Sigmoid colon (tissue), 4 donors: ENCODE data around the gene PDZD8.

ENCODE experiments used
- CTCF ChIP-seq, 4 experiments: fragments of 450-650 bp in 3 of 4; fragments of 200-600 bp in 1 of 4; IDR thresholded peaks; one replicate each; pipeline ENCODE4 v1.5.1; 2016 to 2019; ENCODE audit warnings: antibody characterized with exemption in 4 of 4, mild to moderate bottlenecking in 3 of 4, moderate library complexity in 2 of 4
- EP300 ChIP-seq, 4 donors: sonication (generic); formaldehyde crosslinking; IDR thresholded peaks; one replicate each; pipeline ENCODE4 v1.6.1; 2017; ENCODE audit warnings: antibody characterized with exemption in 4 of 4
- POLR2A ChIP-seq, 2 donors: fragments of 450-650 bp; IDR thresholded peaks; one replicate each; pipeline ENCODE4 v1.6.1; 2016; ENCODE audit warnings: antibody characterized with exemption in 2 of 2, mild to moderate bottlenecking in 2 of 2, moderate library complexity in 2 of 2
- POLR2AphosphoS5 ChIP-seq, 4 donors: sonication (generic); formaldehyde crosslinking; IDR thresholded peaks; one replicate each; pipeline ENCODE4 v1.6.1; 2017; ENCODE audit warnings: antibody characterized with exemption in 4 of 4

DNA sequence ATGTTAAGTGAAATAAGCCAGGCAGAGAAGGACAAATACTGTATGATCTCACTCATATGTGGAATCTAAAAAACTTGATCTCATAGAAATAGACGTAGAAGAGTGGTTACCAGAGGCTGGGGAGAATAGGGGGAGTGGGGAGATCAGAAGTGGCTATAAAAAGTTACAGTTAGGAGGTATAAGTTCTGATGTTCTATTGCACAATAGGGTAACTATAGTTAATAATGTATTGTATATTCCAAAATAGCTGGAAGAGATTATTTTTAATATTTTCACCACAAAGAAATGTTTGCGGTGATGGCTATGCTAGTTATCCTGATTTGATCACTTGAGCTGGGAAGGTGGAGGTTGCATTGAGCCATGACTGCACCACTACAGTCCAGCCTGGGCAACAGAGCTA is 80.5 kb downstream of the PDZD8 start:
- TF ChIP-seq CTCF (IDR thresholded peaks at IDR 0.05): no peak
- no peak for TF ChIP-seq EP300 (IDR thresholded peaks at IDR 0.05)
- no peak for TF ChIP-seq POLR2AphosphoS5 (IDR thresholded peaks at IDR 0.05)
- TF ChIP-seq POLR2A (IDR thresholded peaks at IDR 0.05): no peak
